ENCODE results near the gene FAM222B. TPM values are rescaled to one million over a fixed set of nuclear protein-coding genes. Genes with fewer than 3 reads are reported as not detected.

FAM222B gene
- polyA plus RNA-seq, 1 donor from 2014 or later, result 6.4 TPM

GRCh38 chr17:28714281-28714680, 128.3 kb downstream of the FAM222B start:
- no peaks in the 10 kb centered on the region for H3K36me3 ChIP-seq (ENCODE audit: insufficient read depth, low read length)
- H3F3A ChIP-seq (ENCODE audit: insufficient read depth, low read length, poor library complexity, severe bottlenecking), result peaks cover 3% of the 10 kb centered on the region
- no peak overlapping the region for H3K9ac ChIP-seq (ENCODE audit: low read length)
- H3K9me3 ChIP-seq (ENCODE audit: low read length), result no peaks in the 10 kb centered on the region
- H4K20me1 ChIP-seq (ENCODE audit: insufficient read depth), result no peaks in the 10 kb centered on the region
- no peak overlapping the region for H3K4me3 ChIP-seq (ENCODE audit: low read length)
- TF ChIP-seq REST (IDR thresholded peaks at IDR 0.05; ENCODE audit: borderline replicate concordance), result no peak
- TF ChIP-seq POLR2AphosphoS5 (IDR thresholded peaks at IDR 0.05), result no peak
- H3K79me2 ChIP-seq (replicated peaks; ENCODE audit: insufficient read depth, low read length), result no peaks in the 10 kb centered on the region
- no peaks in the 10 kb centered on the region for H3K9me2 ChIP-seq (ENCODE audit: insufficient read depth, low read length)
- no peak overlapping the region for H2AFZ ChIP-seq (ENCODE audit: low read depth, low read length)
- peaks cover 28% of the 10 kb centered on the region for H3K27me3 ChIP-seq (ENCODE audit: insufficient read depth, low read depth, low read length)
- H3K27ac ChIP-seq (ENCODE audit: low read length), result no peak overlapping the region
- H3K4me2 ChIP-seq (ENCODE audit: low read length), result no peak overlapping the region

GRCh38 chr17:28712705-28713415, 129.7 kb downstream of the FAM222B start:
- Histone ChIP-seq H3K27ac (ENCODE audit: low read length) (no peak overlapping the region), H3K9ac (ENCODE audit: low read length) (no peak overlapping the region), H3K79me2 (replicated peaks; ENCODE audit: insufficient read depth, low read length) (no peaks in the 10 kb centered on the region), H3K9me3 (ENCODE audit: low read length) (no peaks in the 10 kb centered on the region), H3K27me3 (ENCODE audit: insufficient read depth, low read depth, low read length) (peaks cover 20% of the 10 kb centered on the region), H3K4me3 (ENCODE audit: low read length) (no peak overlapping the region), H3K9me2 (ENCODE audit: insufficient read depth, low read length) (no peaks in the 10 kb centered on the region), H4K20me1 (ENCODE audit: insufficient read depth) (no peaks in the 10 kb centered on the region), H3K36me3 (ENCODE audit: insufficient read depth, low read length) (no peaks in the 10 kb centered on the region), H3K4me2 (ENCODE audit: low read length) (no peak overlapping the region), H2AFZ (ENCODE audit: low read depth, low read length) (no peak overlapping the region), H3F3A (ENCODE audit: insufficient read depth, low read length, poor library complexity, severe bottlenecking) (peaks cover 3% of the 10 kb centered on the region)
- TF ChIP-seq POLR2AphosphoS5 (IDR thresholded peaks at IDR 0.05) (no peak), TAF1 (IDR thresholded peaks at IDR 0.05; ENCODE audit: low read depth) (no peak), RAD21 (conservative IDR thresholded peaks at IDR 0.05) (no peak), SMC3 (conservative IDR thresholded peaks at IDR 0.05; ENCODE audit: poor library complexity) (no peak), REST (IDR thresholded peaks at IDR 0.05; ENCODE audit: borderline replicate concordance) (no peak), CTCF (IDR thresholded peaks at IDR 0.05; ENCODE audit: poor library complexity, severe bottlenecking) (no peak), EP300 (conservative IDR thresholded peaks at IDR 0.05; ENCODE audit: poor library complexity, severe bottlenecking) (no peak), EZH2 (IDR thresholded peaks at IDR 0.05; ENCODE audit: borderline replicate concordance, insufficient read depth, low read length, poor library complexity, severe bottlenecking) (no peak)
